GM10847 (cell line): Measurements from ENCODE around the gene LRRC23.

Experiments used
- POLR2A ChIP-seq: IDR thresholded peaks from 2 replicates; pipeline ENCODE4 v1.6.1; 2011; ENCODE audit not compliant: insufficient read length; ENCODE audit errors: extremely low read depth

The LRRC23 gene

DNA sequence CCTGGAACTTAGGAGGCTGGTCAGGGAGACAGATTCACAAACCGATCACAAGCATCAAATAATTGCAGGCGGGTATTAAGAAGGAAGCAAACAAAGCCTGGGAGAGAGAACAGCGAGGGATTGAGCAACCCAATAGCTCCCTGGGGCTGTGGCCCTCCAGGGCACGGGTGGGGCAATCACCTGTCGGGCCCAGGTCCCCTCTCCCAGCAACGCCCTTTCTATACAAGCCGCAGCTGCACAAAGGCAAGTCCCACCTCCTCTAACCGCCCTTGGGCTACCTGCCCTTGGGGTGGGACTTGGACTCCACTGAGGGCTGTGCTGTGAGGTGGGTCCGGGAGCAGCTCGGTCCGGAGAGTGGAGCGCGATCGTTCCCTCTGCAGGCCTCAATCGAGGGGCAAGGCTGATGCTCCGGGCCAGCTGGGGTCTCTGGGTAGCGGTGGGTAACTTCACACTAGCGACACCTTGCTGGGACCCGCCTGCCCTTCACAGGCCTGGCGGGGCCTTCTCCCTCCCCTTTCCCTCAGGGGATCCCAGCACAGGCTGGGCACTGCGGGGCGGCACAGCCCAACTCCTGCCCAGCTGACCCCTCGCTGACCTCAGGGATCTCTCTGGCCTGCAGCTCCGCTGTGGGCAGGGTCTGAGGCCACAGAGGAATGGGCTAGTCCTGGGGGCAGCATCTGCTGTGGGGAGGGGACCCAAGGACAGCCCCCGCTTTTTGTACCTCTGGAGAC lies 57.8 kb downstream of the LRRC23 start:
- TF ChIP-seq POLR2A = peak; percentile 34

DNA sequence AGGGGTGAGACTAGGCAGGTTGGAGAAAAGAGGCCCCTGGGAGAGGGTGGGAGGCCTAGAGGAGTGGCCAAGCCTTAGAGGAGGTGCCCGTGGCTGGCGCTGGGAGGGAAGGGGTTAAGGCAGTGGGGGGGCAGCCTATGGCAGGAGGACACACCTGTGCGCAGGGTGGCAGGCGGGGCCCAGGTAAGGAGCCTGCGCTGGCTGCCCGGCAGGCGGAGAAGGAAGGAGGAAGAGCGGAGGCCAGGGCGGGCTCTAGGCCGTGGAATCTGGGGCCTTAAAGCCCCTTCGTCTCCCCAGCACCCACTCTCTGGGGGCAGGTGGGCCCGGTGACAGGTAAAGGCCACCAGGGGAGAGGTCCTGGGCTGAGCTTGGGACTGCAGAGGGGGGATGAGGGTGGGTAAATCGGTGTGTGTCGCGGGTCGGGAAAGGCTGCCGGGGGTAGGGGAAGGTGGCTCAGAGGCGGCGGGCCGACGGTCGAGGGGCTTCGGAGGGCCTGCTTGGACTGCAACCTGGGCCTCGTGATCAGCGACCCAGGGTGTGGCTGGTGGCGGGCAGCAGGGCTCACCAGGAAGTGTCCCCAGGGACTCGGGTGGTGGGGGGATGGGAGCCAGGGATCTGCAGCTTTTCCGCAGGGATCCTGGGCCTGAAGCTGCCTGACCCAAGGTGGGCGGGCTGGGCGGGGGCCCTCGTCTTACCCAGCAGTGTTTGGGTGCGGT lies 58.6 kb downstream of the LRRC23 start:
- no peak for TF ChIP-seq POLR2A
